OCI-LY3 (cell line): ENCODE data around the gene PCARE.

Experiments
- EZH2phosphoT487 ChIP-seq: fragments of 200-600 bp; shearing (Covaris generic); IDR thresholded peaks from 2 replicates; pipeline ENCODE4 v1.6.1; 2018; ENCODE audit warnings: antibody characterized with exemption, mixed run types, low read depth
- TF ChIP-seq, protein P1 (sequence below): fragments of 200-600, 300-600 bp; sonication (generic); IDR thresholded peaks from 2 replicates; pipeline ENCODE4 v1.5.1; 2014; ENCODE audit warnings: antibody characterized with exemption, low read length, low read depth

GRCh38 chr2:29050591-29050990 is 23.7 kb downstream of the PCARE start:
- TF ChIP-seq, protein P1, sequence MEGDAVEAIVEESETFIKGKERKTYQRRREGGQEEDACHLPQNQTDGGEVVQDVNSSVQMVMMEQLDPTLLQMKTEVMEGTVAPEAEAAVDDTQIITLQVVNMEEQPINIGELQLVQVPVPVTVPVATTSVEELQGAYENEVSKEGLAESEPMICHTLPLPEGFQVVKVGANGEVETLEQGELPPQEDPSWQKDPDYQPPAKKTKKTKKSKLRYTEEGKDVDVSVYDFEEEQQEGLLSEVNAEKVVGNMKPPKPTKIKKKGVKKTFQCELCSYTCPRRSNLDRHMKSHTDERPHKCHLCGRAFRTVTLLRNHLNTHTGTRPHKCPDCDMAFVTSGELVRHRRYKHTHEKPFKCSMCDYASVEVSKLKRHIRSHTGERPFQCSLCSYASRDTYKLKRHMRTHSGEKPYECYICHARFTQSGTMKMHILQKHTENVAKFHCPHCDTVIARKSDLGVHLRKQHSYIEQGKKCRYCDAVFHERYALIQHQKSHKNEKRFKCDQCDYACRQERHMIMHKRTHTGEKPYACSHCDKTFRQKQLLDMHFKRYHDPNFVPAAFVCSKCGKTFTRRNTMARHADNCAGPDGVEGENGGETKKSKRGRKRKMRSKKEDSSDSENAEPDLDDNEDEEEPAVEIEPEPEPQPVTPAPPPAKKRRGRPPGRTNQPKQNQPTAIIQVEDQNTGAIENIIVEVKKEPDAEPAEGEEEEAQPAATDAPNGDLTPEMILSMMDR, result no peak
- TF ChIP-seq EZH2phosphoT487, result no peak
